Nephron progenitor cell (in vitro differentiated cells): ENCODE data around the gene HADH.

Experiments
- DNase-seq: peaks from one replicate; pipeline ENCODE4 v3.0.0; 2021
- H3K27ac Mint-ChIP-seq: 2 replicates; pipeline ENCODE4 v1.8.0; 2021; ENCODE audit warnings: mild to moderate bottlenecking, moderate library complexity, mixed read lengths
- H3K27me3 Mint-ChIP-seq: 2 replicates; pipeline ENCODE4 v1.8.0; 2021; ENCODE audit warnings: mild to moderate bottlenecking, low read depth, mixed read lengths; ENCODE audit not compliant: poor library complexity
- H3K36me3 Mint-ChIP-seq: 2 replicates; pipeline ENCODE4 v1.8.0; 2021; ENCODE audit warnings: low read depth, mixed read lengths
- H3K4me1 Mint-ChIP-seq: 2 replicates; pipeline ENCODE4 v1.8.0; 2021; ENCODE audit warnings: mixed read lengths
- H3K4me3 Mint-ChIP-seq: 2 replicates; pipeline ENCODE4 v1.8.0; 2021; ENCODE audit warnings: mild to moderate bottlenecking, moderate library complexity, mixed read lengths
- H3K9me3 Mint-ChIP-seq: 2 replicates; pipeline ENCODE4 v1.8.0; 2021; ENCODE audit warnings: mild to moderate bottlenecking, moderate library complexity, mixed read lengths
- TF ChIP-seq, protein P1 (sequence below): fragments of 200-600 bp; sonication (generic); IDR thresholded peaks from 2 replicates; pipeline ENCODE4 v1.5.0; 2021; ENCODE audit warnings: antibody characterized with exemption

The HADH gene

GRCh38 chr4:108058685-108059440 lies 69.2 kb downstream of the HADH start:
- no peak for DNase-seq
- Mint-ChIP-seq H3K9me3 (no peaks in the 10 kb centered on the region), H3K27ac (peak overlapping the region; percentile 82), H3K4me3 (no peak overlapping the region), H3K4me1 (peaks cover 78% of the 10 kb centered on the region), H3K27me3 (no peaks in the 10 kb centered on the region), H3K36me3 (peaks cover 51% of the 10 kb centered on the region)
- TF ChIP-seq, protein P1, sequence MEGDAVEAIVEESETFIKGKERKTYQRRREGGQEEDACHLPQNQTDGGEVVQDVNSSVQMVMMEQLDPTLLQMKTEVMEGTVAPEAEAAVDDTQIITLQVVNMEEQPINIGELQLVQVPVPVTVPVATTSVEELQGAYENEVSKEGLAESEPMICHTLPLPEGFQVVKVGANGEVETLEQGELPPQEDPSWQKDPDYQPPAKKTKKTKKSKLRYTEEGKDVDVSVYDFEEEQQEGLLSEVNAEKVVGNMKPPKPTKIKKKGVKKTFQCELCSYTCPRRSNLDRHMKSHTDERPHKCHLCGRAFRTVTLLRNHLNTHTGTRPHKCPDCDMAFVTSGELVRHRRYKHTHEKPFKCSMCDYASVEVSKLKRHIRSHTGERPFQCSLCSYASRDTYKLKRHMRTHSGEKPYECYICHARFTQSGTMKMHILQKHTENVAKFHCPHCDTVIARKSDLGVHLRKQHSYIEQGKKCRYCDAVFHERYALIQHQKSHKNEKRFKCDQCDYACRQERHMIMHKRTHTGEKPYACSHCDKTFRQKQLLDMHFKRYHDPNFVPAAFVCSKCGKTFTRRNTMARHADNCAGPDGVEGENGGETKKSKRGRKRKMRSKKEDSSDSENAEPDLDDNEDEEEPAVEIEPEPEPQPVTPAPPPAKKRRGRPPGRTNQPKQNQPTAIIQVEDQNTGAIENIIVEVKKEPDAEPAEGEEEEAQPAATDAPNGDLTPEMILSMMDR: no peak

DNA sequence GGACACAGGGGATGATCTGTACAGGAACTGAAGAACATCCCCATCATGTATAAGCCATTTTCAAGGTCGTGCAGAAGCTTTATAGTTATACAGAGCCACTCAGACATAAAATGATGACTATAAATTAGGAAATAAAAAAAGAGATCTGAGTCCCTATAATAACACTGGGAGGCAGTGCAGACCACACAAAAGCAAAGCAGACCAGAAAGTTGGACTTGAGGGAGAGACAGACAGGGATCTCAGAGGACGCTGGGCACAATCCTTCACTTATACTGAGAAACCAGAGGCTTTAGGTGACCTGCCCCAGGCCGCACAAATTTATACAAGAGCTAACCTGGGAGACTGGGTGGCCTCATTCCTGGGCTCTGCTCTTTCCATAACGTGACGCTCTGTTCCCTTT lies 70.5 kb downstream of the HADH start:
- Mint-ChIP-seq H3K27ac (peak overlapping the region; percentile 79), H3K9me3 (no peaks in the 10 kb centered on the region), H3K27me3 (no peaks in the 10 kb centered on the region), H3K4me3 (no peak overlapping the region), H3K36me3 (peaks cover 52% of the 10 kb centered on the region), H3K4me1 (peaks cover 76% of the 10 kb centered on the region)
- TF ChIP-seq, protein P1: no peak
- DNase-seq: no peak

DNA sequence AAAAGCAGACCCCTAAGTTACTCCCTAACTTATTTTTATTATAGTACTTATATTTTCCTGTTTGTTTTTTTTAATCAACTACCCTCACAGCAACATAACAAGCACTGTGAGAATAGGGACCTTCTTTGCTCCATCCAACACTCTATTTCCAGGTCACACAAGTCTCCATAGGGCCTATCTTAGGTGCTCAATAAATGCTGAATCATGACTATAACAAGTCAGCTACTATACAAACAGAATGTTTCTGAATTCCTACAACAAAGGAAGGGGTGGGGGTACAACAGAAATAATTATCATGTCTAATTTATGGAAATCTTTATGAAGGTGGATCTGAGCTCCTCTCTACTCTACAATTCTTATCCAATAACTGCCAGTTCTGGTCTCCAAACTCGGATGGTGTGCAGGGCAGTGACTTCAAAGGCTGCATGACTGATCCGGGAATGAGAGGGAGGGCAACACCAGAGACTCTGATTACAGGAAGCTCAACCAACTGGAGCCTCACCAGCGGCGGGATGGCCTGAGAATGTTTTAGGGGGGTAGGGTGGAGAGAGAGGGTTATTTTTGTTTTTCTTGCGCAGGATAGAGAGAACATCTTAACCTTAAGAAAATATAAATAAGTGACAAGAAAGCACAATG lies 71.1 kb downstream of the HADH start:
- peaks cover 52% of the 10 kb centered on the region for H3K36me3 Mint-ChIP-seq
- peak overlapping the region; percentile 49 for H3K4me3 Mint-ChIP-seq
- H3K27ac Mint-ChIP-seq: peak overlapping the region; percentile 79
- H3K9me3 Mint-ChIP-seq: no peaks in the 10 kb centered on the region
- TF ChIP-seq, protein P1: no peak
- no peaks in the 10 kb centered on the region for H3K27me3 Mint-ChIP-seq
- peak; percentile 35 for DNase-seq
- peaks cover 72% of the 10 kb centered on the region for H3K4me1 Mint-ChIP-seq

- no peaks in the 10 kb centered on the region for H3K9me3 Mint-ChIP-seq
- TF ChIP-seq, protein P1: no peak
- H3K27ac Mint-ChIP-seq: no peak overlapping the region
- H3K4me3 Mint-ChIP-seq: no peak overlapping the region
- no peaks in the 10 kb centered on the region for H3K27me3 Mint-ChIP-seq
- H3K36me3 Mint-ChIP-seq: peaks cover 77% of the 10 kb centered on the region
- peaks cover 51% of the 10 kb centered on the region for H3K4me1 Mint-ChIP-seq
- no peak for DNase-seq
These were observed 78.8 kb downstream of the HADH start for GRCh38 chr4:108068442-108068841.

- H3K27me3 Mint-ChIP-seq: no peaks in the 10 kb centered on the region
- peaks cover 63% of the 10 kb centered on the region for H3K4me1 Mint-ChIP-seq
- peak overlapping the region; percentile 32 for H3K27ac Mint-ChIP-seq
- no peak for DNase-seq
- H3K4me3 Mint-ChIP-seq: no peak overlapping the region
- H3K36me3 Mint-ChIP-seq: peaks cover 80% of the 10 kb centered on the region
- no peaks in the 10 kb centered on the region for H3K9me3 Mint-ChIP-seq
- TF ChIP-seq, protein P1: no peak
These were observed 81.1 kb downstream of the HADH start for GRCh38 chr4:108070775-108071174.
